ENCODE measurements around the gene SEMA3C. TPM values are rescaled to one million over a fixed set of nuclear protein-coding genes. Genes with fewer than 3 reads are reported as not detected.

SEMA3C gene
- total RNA-seq, 2 experiments from 2014 or later: not detected

- CTCF ChIA-PET: no interaction called here
- POLR2A ChIA-PET: no interaction called here
These were observed 132.8 kb downstream of the SEMA3C start for GRCh38 chr7:80785961-80786536.

GRCh38 chr7:80785276-80785675, 133.6 kb downstream of the SEMA3C start:
- POLR2A ChIA-PET: no interaction called here

GRCh38 chr7:80783678-80784327, 135.0 kb downstream of the SEMA3C start:
- ChIA-PET POLR2A (no interaction called here), CTCF (no interaction called here)

More at GRCh38 chr7:80785276-80785675, 133.6 kb downstream of the SEMA3C start:
- CTCF ChIA-PET: no interaction called here

GRCh38 chr7:80783186-80783677, 135.6 kb downstream of the SEMA3C start:
- POLR2A ChIA-PET: no interaction called here

GRCh38 chr7:80781561-80781979, 137.3 kb downstream of the SEMA3C start:
- ChIA-PET POLR2A (no interaction called here), CTCF (no interaction called here)

More at GRCh38 chr7:80783186-80783677, 135.6 kb downstream of the SEMA3C start:
- CTCF ChIA-PET: no interaction called here

- ChIA-PET POLR2A (no interaction called here), CTCF (no interaction called here)
These were observed 137.7 kb downstream of the SEMA3C start for GRCh38 chr7:80781146-80781545.

GRCh38 chr7:80779456-80779855, 139.4 kb downstream of the SEMA3C start:
- POLR2A ChIA-PET: no interaction called here
- CTCF ChIA-PET: no interaction called here

- ChIA-PET POLR2A (no interaction called here), CTCF (no interaction called here)
These were observed 143.0 kb downstream of the SEMA3C start for GRCh38 chr7:80775897-80776296.

- ChIA-PET POLR2A (no interaction called here), CTCF (no interaction called here)
These were observed 143.4 kb downstream of the SEMA3C start for GRCh38 chr7:80775482-80775881.

- CTCF ChIA-PET: no interaction called here
- POLR2A ChIA-PET: no interaction called here
These were observed 144.0 kb downstream of the SEMA3C start for GRCh38 chr7:80774843-80775242.

- POLR2A ChIA-PET: no interaction called here
- CTCF ChIA-PET: no interaction called here
These were observed 144.9 kb downstream of the SEMA3C start for GRCh38 chr7:80773787-80774508.

GRCh38 chr7:80772347-80772993, 146.4 kb downstream of the SEMA3C start:
- CTCF ChIA-PET: no interaction called here
- POLR2A ChIA-PET: no interaction called here

- CTCF ChIA-PET: no interaction called here
- POLR2A ChIA-PET: no interaction called here
These were observed 147.3 kb downstream of the SEMA3C start for GRCh38 chr7:80771523-80771922.

- CTCF ChIA-PET: no interaction called here
These were observed 148.2 kb downstream of the SEMA3C start for GRCh38 chr7:80770675-80771081.

GRCh38 chr7:80770061-80770460, 148.8 kb downstream of the SEMA3C start:
- CTCF ChIA-PET: no interaction called here
- POLR2A ChIA-PET: no interaction called here

More at GRCh38 chr7:80770675-80771081, 148.2 kb downstream of the SEMA3C start:
- POLR2A ChIA-PET: no interaction called here

- ChIA-PET POLR2A (no interaction called here), CTCF (no interaction called here)
These were observed 150.1 kb downstream of the SEMA3C start for GRCh38 chr7:80768756-80769155.

- ChIA-PET CTCF (no interaction called here), POLR2A (no interaction called here)
These were observed 151.2 kb downstream of the SEMA3C start for GRCh38 chr7:80767654-80768053.

GRCh38 chr7:80766724-80767123, 152.1 kb downstream of the SEMA3C start:
- ChIA-PET CTCF (no interaction called here), POLR2A (no interaction called here)

GRCh38 chr7:80764132-80764531, 154.7 kb downstream of the SEMA3C start:
- ChIA-PET POLR2A (no interaction called here), CTCF (no interaction called here)

- POLR2A ChIA-PET: no interaction called here
- CTCF ChIA-PET: no interaction called here
These were observed 155.1 kb downstream of the SEMA3C start for GRCh38 chr7:80763704-80764103.

GRCh38 chr7:80763289-80763688, 155.6 kb downstream of the SEMA3C start:
- ChIA-PET CTCF (no interaction called here), POLR2A (no interaction called here)

Data from activated CD8-positive, alpha-beta memory T cell treated with anti-CD3 and anti-CD28 coated beads for 36 hours (primary cell).